Measurements from ENCODE around the gene KIAA0586. TPM values are rescaled to one million over a fixed set of nuclear protein-coding genes. Genes with fewer than 3 reads are reported as not detected.
"Not testable (repeated sequence)": the region's sequence is repeated elsewhere in the genome, so short reads cannot be mapped to it uniquely, and the experiment has no call there.

The KIAA0586 gene
- polyA plus RNA-seq, 1 experiment = 9.4 TPM

- POLR2A ChIA-PET = no interaction called here
- CTCF ChIA-PET = no interaction called here
- no peak for TF ChIP-seq CTCF (IDR thresholded peaks at IDR 0.05; ENCODE audit: insufficient read depth, low read depth, low read length)
These were observed 144.4 kb downstream of the KIAA0586 start for GRCh38 chr14:58571769-58572472.

GRCh38 chr14:58572473-58572853, 144.9 kb downstream of the KIAA0586 start:
- ChIA-PET POLR2A (no interaction called here), CTCF (no interaction called here)
- H3K4me3 ChIP-seq (ENCODE audit: low read depth, low read length) = no peak overlapping the region
- H3K36me3 ChIP-seq (ENCODE audit: control insufficient read depth, insufficient read depth, low read length) = no peaks in the 10 kb centered on the region
- H3K27me3 ChIP-seq (ENCODE audit: control insufficient read depth, insufficient read depth, low read length) = no peaks in the 10 kb centered on the region; the same call in 1 of the 2 replicates
- DNase-seq (ENCODE audit: low read depth) = no peak
- no peak for TF ChIP-seq CTCF (IDR thresholded peaks at IDR 0.05; ENCODE audit: insufficient read depth, low read depth, low read length)

More at GRCh38 chr14:58571769-58572472, 144.4 kb downstream of the KIAA0586 start:
- DNase-seq (ENCODE audit: low read depth) = no peak
- H3K27me3 ChIP-seq (ENCODE audit: control insufficient read depth, insufficient read depth, low read length) = no peaks in the 10 kb centered on the region; the same call in 1 of the 2 replicates
- H3K36me3 ChIP-seq (ENCODE audit: control insufficient read depth, insufficient read depth, low read length) = no peaks in the 10 kb centered on the region
- no peak overlapping the region for H3K4me3 ChIP-seq (ENCODE audit: low read depth, low read length)

GRCh38 chr14:58572863-58573262, 145.3 kb downstream of the KIAA0586 start:
- Histone ChIP-seq H3K4me3 (ENCODE audit: low read depth, low read length) (no peak overlapping the region), H3K36me3 (ENCODE audit: control insufficient read depth, insufficient read depth, low read length) (no peaks in the 10 kb centered on the region), H3K27me3 (ENCODE audit: control insufficient read depth, insufficient read depth, low read length) (no peaks in the 10 kb centered on the region; the same call in 1 of the 2 replicates)
- CTCF ChIA-PET = no interaction called here
- POLR2A ChIA-PET = no interaction called here
- no peak for TF ChIP-seq CTCF (IDR thresholded peaks at IDR 0.05; ENCODE audit: insufficient read depth, low read depth, low read length)
- DNase-seq (ENCODE audit: low read depth) = no peak

- POLR2A ChIA-PET = no interaction called here
- DNase-seq (ENCODE audit: low read depth) = no peak
- CTCF ChIA-PET = interaction anchor here (2.4 kb wide), 1 partner anchor 14 kb away, joined by 4 read pairs; no protein-coding TSS in a partner anchor
- Histone ChIP-seq H3K36me3 (ENCODE audit: control insufficient read depth, insufficient read depth, low read length) (no peaks in the 10 kb centered on the region), H3K4me3 (ENCODE audit: low read depth, low read length) (no peak overlapping the region), H3K27me3 (ENCODE audit: control insufficient read depth, insufficient read depth, low read length) (no peaks in the 10 kb centered on the region; the same call in 1 of the 2 replicates)
- TF ChIP-seq CTCF (IDR thresholded peaks at IDR 0.05; ENCODE audit: insufficient read depth, low read depth, low read length) = no peak
These were observed 147.1 kb downstream of the KIAA0586 start for GRCh38 chr14:58574623-58575022.

GRCh38 chr14:58575956-58576355, 148.4 kb downstream of the KIAA0586 start:
- POLR2A ChIA-PET = no interaction called here
- DNase-seq (ENCODE audit: low read depth) = no peak
- TF ChIP-seq CTCF (IDR thresholded peaks at IDR 0.05; ENCODE audit: insufficient read depth, low read depth, low read length) = no peak
- CTCF ChIA-PET = interaction anchor here (2.4 kb wide), 1 partner anchor 15 kb away, joined by 4 read pairs; no protein-coding TSS in a partner anchor
- Histone ChIP-seq H3K36me3 (ENCODE audit: control insufficient read depth, insufficient read depth, low read length) (no peaks in the 10 kb centered on the region), H3K27me3 (ENCODE audit: control insufficient read depth, insufficient read depth, low read length) (no peaks in the 10 kb centered on the region; the same call in 1 of the 2 replicates), H3K4me3 (ENCODE audit: low read depth, low read length) (no peak overlapping the region)

GRCh38 chr14:58580035-58580434, 152.5 kb downstream of the KIAA0586 start:
- CTCF ChIA-PET; H3K36me3 ChIP-seq (ENCODE audit: control insufficient read depth, insufficient read depth, low read length); POLR2A ChIA-PET; DNase-seq (ENCODE audit: low read depth); H3K27me3 ChIP-seq (ENCODE audit: control insufficient read depth, insufficient read depth, low read length); H3K4me3 ChIP-seq (ENCODE audit: low read depth, low read length): not testable (repeated sequence)

GRCh38 chr14:58581389-58581788, 153.9 kb downstream of the KIAA0586 start:
- CTCF ChIA-PET; H3K36me3 ChIP-seq (ENCODE audit: control insufficient read depth, insufficient read depth, low read length); H3K27me3 ChIP-seq (ENCODE audit: control insufficient read depth, insufficient read depth, low read length); DNase-seq (ENCODE audit: low read depth); POLR2A ChIA-PET; H3K4me3 ChIP-seq (ENCODE audit: low read depth, low read length): not testable (repeated sequence)
